Pons (tissue), 1 donor: ENCODE data around the gene MLX.
"Not testable (repeated sequence)": the region's sequence is repeated elsewhere in the genome, so short reads cannot be mapped to it uniquely, and the experiment has no call there.

Experiments
- DNase-seq: peaks from one replicate; pipeline ENCODE4 v3.0.0-alpha.2; 2016; ENCODE audit warnings: low spot score

Gene MLX

DNA sequence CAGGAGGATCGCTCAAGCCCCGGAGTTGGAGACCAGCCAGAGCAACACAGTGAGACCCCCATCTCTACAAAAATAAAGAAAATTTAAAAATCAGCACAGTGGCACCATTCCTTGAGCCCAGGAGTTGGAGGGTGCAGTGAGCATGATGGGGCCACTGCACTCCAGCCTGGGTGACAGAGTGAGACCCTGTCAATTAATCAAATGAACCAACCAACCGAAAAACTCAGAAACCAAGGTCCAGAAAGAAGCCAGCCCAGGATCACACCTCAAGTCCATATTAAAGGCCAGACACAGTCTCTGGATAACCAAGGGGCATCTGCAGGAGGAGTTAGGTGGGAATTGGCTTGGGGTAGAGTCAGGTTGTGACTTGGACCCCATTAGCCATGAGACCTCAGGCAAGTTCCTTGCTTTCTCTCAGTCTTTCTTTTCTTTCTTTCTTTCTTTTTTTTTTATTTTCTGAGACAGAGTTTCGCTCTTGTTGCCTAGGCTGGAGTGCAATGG lies 11.7 kb upstream of the MLX start:
- no peak for DNase-seq

DNA sequence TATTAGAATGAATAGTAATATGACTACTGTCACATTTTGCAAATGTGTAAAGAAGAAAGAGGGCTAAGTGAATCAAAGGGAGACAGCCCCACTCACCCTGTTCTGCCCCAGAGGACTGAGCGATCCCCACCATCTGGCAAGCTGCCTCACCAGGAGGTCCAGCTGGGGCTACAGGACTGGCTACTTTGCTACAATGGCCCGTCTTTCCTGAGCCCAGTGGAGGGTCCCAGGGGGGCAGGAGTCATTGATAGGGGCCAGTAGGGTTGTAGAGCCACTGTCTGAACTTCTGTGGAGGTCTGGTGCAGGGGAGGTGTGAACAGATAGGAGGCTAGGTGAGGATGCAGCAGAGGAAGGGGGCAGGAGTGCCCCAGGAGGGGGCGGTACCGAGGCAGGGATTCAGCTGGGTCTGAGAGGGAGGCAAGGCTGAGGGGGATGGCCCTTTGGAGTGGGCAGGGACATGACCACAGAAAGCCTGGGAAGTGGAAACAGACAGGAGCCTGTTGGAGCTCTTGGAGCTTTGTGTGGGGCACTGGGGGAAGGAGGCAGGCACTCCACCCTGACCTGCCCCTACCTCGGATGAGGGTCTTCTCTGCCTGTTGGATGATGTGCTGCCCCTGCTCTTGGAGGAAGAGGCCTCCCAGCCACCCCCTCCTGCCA lies 10.8 kb upstream of the MLX start:
- not testable (repeated sequence) for DNase-seq

DNA sequence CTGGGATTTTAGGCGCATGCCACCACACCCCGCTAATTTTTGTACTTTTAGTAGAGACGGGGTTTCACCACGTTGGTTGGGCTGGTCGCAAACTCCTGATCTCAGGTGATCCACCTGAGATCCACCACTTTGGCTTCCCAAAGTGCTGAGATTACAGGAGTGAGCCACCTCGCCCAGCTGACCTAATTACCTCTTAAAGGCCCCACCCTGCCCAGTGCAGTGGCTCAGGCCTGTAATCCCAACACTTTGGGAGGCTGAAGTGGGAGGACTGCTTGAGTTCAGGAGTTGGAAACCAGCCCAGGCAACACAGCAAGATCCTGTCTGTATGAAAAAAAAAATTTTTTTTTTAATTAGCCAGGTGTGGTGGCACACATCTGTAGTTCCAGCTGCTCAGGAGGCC lies 7.8 kb upstream of the MLX start:
- DNase-seq, result no peak

DNA sequence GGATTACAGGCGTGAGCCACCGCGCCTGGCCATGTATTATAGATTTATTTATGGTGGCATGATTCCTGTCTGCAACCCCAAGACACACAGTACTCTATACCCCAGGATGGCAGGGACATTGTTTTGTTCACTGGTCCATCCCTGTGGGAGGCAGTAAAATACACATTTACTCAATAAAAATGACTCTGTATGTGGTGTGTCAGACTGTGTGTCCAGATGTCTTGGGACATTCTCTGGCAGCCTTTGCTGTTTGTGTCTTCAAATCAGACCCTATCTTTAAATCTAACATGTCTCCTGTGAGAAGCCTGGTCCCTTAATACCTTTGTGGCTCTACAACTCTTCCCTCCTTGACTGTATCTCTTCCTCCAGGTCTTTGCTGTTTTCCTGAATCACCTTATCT lies 6.7 kb upstream of the MLX start:
- DNase-seq, result no peak

DNA sequence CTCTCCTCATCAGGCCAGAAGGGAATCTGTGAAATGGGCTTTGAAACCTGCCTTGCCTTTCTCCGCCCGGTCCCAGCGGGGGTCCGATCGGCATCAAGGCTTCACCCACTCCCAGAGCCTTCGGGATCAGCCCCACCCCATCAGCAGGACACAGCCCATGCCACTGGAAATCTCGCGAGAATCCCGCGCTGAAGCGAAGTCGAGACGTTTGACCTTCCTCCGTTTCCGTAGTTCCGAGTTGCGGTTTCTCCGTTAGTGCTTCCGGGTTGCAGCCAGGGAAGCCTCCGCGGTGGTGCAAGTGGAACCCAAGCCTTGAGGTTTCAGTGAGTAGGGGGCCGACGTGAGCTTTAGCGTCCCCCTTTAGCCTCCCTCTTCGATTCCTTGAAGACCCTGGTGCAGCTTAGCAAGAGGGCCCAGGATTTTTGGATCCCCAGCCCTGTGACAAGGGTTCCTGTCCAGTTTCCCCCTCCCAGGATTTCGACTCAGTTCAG lies 5.0 kb upstream of the MLX start, which contains the start of gene COASY:
Gene COASY (plus strand): TSS at position 252 of the 491 bp plus-strand sequence. CDS start 475 bp downstream, outside the sequence.
- peak; percentile 95 for DNase-seq

DNA sequence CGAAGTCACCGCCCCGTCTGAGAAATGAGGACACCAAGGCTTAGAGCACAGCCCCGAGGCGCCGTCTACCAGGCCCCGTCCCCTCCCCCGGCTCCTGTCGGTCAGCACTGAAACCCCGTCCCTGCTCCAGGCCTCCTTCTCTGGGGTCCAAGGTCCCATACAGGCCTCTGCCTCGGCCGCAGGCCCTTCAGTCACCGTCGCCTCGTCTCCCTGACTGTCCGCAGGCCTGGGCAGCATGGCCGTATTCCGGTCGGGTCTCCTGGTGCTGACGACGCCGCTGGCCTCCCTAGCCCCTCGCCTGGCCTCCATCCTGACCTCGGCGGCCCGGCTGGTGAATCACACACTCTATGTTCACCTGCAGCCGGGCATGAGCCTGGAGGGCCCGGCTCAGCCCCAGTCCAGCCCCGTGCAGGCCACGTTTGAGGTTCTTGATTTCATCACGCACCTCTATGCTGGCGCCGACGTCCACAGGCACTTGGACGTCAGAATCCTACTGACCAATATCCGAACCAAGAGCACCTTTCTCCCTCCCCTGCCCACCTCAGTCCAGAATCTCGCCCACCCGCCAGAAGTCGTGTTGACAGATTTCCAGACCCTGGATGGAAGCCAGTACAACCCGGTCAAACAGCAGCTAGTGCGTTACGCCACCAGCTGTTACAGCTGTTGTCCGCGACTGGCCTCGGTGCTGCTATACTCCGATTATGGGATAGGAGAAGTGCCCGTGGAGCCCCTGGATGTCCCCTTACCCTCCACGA lies 4.3 kb upstream of the MLX start:
- DNase-seq, result no peak

DNA sequence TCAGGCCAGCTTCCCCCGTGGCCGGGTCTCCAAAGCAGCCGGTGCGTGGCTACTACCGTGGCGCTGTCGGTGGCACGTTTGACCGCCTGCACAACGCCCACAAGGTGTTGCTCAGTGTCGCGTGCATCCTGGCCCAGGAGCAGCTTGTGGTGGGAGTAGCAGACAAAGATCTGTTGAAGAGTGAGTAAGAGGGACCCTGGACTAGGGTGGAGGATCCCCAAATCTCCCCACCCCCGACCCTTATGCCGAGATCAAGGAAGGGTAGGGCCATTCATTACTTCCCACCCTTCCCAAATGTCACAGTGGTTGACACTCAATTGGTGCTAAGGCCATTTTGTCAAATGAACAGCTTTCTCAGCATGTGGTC lies 3.8 kb upstream of the MLX start:
- DNase-seq, result no peak

DNA sequence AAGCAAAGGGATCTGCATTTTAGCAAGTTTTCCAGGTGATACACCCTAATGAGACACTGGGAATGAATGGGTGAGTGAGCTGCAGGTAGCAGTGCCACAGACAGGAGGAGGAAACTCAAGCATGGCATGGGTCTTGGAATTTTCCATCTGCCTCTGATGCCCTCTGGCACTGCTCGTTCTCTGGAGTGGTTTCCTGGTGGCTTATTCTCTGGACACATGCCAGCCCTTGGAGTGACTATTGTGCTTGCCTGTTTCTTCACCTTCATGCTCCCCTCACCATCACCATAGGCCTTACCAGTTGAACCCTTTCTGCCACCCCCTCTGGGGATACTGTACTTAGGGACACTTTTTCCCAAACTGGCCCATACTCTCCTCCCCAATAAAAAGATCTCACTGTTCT lies 3.4 kb upstream of the MLX start:
- DNase-seq, result no peak

DNA sequence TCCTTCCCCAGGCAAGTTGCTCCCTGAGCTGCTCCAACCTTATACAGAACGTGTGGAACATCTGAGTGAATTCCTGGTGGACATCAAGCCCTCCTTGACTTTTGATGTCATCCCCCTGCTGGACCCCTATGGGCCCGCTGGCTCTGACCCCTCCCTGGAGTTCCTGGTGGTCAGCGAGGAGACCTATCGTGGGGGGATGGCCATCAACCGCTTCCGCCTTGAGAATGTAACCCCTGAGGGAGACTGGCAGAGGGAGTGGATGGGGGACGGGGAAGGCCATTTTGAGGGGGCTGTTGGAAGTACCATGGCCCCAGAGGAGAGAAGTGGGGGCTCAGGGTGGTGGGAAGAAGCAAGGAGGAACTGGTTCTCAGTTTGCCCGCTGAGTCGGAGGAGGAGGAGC lies 3.0 kb upstream of the MLX start:
- DNase-seq, result no peak

DNA sequence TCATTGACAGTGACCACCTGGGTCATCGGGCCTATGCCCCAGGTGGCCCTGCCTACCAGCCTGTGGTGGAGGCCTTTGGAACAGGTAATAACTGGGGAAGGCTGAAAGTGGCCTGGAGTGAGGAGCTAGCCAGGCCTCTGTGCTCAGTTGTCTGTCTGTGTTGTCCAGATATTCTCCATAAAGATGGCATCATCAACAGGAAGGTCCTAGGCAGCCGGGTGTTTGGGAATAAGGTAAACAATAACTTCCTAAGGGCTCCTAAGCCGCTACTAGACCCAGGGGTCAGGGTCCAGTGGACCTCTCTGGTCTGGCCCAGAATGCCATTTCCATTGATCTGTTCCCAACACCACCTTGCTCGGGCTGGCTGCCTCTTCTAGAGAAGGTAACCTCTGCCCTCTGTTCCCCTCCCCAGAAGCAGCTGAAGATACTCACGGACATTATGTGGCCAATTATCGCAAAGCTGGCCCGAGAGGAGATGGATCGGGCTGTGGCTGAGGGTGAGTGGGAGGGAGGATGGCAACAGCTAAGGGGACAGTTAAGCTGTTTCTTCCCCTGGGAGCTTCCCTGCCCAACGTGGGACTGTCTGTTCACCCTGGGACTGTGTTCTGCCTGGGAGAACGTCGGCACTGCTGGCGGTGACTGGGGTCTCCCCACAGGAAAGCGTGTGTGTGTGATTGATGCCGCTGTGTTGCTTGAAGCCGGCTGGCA lies 1.9 kb upstream of the MLX start:
- no peak for DNase-seq

DNA sequence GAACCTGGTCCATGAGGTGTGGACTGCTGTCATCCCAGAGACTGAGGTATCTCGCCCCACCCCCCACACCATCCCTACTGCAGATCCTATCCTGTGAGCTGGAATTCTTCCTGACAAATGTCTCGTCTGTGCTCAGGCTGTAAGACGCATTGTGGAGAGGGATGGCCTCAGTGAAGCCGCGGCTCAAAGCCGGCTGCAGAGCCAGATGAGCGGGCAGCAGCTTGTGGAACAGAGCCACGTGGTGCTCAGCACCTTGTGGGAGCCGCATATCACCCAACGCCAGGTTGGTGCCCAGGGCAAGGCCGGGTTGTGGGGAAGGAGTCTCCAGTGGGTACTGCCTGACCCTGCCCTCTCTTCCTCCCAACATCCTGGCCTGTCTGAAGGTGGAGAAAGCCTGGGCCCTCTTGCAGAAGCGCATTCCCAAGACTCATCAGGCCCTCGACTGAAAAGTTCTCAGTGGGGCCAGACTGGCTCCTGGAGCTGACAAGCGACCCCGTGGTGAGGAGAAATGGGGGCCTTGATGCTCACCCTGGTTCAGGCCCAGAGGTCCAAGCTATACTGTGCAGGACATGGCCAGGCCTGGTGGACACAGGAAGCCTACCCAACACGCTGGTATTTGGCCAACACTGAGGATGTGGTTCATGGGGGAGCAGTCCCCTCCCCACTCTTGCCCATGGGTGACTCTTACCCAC lies 1.2 kb upstream of the MLX start:
- no peak for DNase-seq

DNA sequence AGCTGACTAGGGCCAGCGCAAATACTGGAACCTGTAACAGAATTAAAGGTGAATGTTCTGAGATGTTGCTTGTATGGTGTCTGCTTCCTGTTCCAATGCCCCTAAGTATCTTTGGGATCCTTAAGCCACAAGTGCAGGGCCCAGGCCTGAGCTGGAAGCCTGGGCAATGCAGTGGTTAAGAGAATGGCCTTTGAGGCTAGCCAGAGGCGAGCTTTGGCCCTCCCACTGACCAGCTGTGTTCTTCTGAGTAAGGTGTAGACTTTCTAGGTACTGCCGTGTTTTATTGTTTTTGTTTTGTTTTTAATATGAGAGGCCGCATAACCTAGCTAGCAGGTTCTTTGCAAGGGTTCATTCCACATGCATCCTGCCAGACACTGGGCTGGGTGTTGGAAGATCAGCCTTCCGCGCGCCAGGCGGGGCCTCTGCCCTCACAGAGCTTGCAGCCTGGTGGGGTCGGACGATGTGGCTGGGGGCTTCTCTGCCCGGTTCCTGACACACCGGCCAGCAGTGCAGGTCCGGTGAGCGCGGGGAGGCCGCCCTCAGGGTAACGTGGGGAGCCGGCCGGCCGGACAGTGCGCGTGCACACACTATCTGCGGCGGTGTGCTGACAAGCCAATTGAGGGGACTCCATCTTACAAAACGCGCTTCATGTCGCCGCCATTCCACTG lies 551 bp upstream of the MLX start:
- DNase-seq, result no peak

DNA sequence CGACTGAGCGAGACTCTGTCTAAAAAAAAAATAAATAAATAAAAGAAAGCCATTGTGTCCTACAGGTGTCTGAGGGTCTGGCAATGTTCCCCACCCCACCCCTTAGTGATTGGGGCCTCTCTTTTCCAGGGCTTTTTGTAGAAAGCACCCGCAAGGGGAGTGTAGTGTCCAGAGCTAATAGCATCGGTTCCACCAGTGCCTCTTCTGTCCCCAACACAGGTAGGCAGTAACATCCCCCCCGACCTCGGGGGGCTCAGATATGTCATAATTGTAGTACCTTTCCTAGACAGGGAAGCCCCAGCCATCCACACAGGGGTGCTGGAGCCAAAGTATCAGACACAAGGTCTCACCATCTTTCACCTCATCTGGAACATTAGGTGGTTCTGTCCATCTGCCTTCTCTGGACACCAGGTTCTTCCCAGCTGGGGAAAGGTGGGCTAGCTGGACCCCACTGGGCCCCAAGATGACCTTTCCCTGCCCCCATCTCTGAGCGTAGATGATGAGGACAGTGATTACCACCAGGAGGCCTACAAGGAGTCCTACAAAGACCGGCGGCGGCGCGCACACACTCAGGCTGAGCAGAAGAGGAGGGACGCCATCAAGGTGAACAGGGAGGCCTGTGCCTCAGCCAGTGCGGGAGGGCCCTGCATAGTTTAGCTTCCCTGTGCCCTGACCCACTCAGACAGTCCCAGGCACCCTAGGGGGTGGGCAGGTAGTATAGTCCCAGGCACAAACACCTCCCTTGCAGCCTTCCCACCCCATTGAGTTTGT lies 1.6 kb downstream of the MLX start:
- no peak for DNase-seq

DNA sequence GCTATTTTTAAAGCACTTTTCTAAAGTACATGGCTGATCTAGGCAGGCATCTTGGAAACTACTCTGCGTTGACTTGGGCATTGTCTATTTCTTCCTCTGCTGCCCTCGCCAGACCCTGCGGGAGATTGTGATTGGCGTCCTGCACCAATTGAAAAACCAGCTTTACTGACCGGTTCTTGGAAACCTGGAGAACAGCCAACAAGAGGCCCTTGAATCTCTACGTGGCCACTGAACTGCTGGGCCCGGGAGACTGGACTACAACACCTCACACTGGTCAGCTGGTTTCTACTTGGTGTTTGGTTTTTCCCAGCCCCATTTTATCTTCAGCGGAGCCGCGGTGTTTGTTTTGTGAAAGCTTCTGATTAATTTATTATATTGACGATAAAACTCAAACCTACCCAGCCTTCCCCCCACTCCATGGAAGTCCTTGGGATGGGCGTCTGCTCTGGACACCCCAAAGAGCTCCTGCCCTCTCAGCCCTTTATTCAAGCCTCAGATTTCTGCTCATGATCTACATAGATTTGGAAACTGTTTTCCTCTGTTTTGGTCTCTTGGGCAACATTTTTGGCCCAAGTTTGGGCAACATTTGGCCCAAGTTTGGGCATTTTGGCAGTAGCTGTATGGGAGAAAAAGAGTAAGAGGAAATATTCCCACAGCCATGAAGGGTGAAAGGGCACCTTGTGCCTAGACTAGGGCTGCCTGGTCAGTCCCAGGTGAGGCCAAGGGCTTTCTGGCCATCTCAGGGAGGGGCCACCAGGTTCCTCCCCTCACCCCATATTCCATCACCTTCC lies 4.7 kb downstream of the MLX start:
- DNase-seq, result no peak

DNA sequence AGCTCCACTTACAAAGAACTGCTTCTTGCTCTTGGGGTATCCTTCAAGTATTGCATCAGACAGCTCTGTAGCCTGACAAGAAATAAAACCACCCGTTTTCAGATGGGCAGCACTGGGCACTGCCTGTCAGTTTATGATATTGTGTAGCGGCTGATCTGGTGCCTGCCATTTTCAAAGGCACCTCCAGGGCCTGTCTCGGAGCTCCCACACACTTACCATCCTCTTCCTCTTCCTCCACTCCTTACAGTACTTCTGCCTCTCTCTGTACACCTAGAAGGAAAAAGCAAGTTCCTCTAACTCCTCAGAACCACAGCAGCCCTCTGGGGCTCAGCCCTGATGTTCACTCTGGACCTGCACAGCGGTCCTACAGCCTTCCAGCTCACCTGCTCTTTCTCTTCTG lies 6.2 kb downstream of the MLX start:
- DNase-seq, result no peak

DNA sequence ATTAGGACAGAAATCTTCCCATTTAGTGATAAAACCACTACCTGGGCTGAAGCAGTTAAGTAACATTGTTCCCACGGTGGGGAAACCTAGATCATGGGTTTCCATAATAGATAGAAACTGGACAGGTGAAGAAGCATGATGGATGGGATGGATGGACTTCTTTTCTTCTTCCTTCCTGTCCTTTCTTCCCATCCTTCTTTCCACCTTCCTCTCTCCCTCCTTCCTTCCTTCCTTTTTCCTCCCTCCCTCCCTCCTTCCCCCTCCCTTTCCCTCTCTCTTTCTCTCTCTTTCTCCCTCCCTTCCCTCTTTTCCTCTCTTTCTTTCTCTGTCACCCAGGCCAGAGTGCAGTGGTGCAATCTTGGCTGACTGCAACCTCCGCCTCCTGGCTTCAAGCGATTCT lies 7.6 kb downstream of the MLX start:
- no peak for DNase-seq

DNA sequence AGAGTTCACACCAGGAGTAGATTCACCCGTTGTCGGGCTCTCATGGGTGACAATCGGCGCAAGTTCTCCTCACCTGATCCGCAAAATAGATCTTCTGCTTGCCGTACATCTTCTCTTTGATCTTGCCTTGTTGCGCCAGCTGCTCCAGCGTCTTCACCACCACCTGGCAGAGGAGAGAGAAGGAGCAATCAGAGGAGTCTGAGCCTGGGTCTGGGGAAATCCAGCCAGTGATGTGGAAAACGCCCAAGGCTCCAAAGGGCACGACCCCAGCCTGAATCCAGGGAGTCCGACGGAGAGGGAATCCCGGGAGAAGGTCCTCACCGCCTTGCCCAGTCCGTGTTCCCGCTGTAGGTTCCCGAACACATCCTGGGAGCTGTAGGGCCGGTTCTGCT lies 10.2 kb downstream of the MLX start:
- DNase-seq, result no peak

DNA sequence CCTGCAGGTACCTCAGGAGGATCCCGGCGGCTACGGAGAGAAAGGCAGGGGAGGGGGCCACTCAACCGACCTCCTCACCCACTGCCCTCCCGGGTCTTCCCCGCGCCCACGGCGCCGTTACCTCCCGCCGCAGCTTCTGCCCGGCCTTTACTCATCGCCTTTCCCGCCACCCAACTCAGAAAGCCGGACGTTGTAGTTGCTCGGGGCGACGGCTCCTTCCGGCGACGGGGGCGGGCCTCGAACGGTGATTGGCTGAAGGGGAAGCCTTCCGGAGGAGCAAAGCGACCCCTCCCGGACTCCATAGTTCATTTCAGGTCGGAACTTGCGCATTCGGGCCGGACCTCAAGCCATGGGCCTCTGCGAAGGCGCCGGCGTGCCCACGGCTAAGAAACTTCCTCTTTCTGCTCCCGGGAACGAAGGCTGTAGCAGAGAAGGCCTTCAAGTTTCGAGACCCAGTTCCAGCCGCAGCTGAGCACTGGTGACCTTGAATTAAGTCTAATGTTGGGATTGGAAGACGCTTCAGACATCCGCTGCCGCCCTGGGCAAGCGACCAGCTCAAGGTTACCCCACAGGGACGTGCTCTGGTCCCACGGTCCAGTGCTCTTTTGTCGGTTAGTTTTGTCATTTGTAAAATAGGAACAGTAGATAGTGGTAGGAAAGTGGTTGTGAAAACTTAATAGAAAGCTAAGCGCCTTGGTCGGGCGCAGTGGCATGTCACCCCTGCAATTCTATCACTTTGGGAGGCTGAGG lies 10.8 kb downstream of the MLX start, which contains the start of gene PSMC3IP:
Gene PSMC3IP (minus strand): TSS at position 198 of the 750 bp plus-strand sequence. CDS start 43 bp downstream, at position 155.
- peak; percentile 93 for DNase-seq

DNA sequence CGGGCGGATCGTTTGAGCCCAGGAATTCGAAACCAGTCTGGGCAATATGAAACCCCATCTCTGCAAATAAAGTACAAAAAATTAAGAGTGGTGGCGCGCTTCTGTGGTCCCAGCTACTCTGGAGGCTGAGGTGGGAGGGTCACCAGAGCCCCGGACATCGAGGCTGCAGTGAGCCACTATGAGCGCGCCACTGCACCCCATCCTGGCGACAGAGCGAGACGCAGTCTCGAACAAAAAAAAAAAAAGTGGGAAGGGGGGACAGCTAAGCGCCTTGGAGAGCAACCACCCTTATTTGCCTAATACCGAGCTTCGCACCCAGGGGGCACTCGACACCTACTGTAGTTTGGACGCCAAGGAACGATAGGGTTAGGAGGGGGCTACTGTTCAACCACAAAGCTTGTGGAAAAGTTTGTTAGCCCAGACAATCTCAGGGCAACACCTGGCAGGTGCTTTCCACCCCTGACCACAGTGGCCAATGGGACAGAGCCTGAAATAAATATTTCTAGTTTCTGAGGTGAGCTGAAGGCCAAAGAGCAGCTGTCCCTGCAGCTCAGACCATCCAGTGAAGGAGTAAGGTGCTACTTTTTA lies 11.5 kb downstream of the MLX start:
- DNase-seq, result peak; percentile 76
